ENCODE results near the gene CUX1.
"Not testable (repeated sequence)": the region's sequence is repeated elsewhere in the genome, so short reads cannot be mapped to it uniquely, and the experiment has no call there.

The CUX1 gene, protein sequence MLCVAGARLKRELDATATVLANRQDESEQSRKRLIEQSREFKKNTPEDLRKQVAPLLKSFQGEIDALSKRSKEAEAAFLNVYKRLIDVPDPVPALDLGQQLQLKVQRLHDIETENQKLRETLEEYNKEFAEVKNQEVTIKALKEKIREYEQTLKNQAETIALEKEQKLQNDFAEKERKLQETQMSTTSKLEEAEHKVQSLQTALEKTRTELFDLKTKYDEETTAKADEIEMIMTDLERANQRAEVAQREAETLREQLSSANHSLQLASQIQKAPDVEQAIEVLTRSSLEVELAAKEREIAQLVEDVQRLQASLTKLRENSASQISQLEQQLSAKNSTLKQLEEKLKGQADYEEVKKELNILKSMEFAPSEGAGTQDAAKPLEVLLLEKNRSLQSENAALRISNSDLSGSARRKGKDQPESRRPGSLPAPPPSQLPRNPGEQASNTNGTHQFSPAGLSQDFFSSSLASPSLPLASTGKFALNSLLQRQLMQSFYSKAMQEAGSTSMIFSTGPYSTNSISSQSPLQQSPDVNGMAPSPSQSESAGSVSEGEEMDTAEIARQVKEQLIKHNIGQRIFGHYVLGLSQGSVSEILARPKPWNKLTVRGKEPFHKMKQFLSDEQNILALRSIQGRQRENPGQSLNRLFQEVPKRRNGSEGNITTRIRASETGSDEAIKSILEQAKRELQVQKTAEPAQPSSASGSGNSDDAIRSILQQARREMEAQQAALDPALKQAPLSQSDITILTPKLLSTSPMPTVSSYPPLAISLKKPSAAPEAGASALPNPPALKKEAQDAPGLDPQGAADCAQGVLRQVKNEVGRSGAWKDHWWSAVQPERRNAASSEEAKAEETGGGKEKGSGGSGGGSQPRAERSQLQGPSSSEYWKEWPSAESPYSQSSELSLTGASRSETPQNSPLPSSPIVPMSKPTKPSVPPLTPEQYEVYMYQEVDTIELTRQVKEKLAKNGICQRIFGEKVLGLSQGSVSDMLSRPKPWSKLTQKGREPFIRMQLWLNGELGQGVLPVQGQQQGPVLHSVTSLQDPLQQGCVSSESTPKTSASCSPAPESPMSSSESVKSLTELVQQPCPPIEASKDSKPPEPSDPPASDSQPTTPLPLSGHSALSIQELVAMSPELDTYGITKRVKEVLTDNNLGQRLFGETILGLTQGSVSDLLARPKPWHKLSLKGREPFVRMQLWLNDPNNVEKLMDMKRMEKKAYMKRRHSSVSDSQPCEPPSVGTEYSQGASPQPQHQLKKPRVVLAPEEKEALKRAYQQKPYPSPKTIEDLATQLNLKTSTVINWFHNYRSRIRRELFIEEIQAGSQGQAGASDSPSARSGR (N-terminal part only)

DNA sequence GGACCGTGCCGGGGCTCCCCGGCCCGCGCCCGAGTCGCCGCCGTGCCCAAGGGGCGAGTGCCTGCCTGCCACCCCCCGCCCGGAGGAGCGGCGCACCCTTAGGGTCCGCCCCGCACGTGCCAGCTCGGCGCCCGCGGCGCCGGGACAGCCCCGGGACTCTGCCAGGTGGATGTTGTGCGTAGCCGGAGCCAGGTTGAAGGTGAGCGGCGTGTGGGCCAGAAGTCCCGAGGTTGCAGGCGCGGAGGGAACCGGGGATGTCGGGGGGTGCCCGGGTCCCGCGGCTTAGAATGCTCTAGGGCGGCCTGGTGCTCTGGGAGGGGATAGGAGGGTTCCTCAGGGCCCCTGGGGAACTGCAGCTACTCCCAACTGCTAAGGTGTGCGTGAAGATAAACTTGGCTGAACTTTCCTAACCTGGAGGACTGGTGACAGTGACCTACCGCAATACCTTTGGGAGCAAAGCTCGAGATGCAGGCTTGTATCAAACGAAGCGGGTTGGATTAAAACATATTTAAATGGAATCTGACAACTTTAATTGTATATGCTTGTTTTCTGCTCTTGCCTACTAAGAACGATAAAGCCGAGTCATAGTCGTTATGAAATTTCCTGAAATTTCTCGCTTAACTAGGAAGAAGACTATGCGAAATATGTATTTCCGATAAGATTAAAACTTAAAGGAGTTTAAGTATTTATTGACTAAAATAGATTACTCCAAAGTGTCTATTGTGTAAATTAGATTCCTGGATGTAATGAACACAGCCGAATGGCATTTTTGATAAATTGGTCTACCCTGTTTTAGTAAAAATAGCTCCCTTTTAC is at the start of gene CUX1:
Gene CUX1 (plus strand): TSS at position 156 of the 816 bp plus-strand sequence. CDS start 14 bp downstream, at position 170.
- DNase-seq (ENCODE audit: low spot score) = no peak

DNA sequence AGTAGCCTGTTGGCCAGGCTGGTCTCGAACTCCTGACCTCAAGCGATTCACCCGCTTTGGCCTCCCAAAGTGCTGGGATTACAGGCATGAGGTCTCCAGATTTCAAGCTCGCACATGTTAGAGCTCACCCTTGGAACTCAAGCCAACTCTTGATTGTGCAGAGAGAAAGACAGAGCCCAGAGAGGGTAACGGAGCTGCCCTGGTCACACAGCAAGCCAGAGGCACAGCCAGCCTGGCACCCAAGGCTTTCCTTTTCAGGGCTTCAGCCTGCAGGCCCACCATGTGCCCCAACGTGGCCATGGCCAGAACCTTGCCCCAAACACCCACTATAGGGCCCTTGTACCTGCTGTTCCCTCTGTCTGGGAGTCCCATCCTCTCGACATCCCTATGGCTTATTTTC is 49.1 kb upstream of the CUX1 start:
- no peak for DNase-seq (ENCODE audit: low spot score)

DNA sequence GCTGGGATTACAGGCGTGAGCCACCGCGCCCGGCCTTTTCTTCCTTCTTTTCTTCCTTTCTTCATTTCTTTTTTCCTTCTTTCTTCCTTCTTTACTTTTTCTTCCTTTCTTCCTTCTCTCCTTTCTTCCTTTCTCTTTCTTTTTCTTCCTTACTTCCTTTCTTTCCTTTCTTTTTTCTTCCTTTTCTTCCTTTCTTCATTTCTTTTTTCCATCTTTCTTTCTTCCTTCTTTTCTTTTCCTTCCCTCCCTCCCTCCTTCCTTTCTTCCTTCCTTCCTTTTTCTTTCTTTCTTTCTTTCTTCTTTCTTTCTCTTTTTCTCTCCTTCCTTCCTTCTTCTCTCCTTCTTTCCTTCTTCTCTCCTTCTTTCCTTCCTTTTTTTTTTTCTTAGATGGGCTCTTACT is 47.0 kb upstream of the CUX1 start:
- no peak for DNase-seq (ENCODE audit: low spot score)

DNA sequence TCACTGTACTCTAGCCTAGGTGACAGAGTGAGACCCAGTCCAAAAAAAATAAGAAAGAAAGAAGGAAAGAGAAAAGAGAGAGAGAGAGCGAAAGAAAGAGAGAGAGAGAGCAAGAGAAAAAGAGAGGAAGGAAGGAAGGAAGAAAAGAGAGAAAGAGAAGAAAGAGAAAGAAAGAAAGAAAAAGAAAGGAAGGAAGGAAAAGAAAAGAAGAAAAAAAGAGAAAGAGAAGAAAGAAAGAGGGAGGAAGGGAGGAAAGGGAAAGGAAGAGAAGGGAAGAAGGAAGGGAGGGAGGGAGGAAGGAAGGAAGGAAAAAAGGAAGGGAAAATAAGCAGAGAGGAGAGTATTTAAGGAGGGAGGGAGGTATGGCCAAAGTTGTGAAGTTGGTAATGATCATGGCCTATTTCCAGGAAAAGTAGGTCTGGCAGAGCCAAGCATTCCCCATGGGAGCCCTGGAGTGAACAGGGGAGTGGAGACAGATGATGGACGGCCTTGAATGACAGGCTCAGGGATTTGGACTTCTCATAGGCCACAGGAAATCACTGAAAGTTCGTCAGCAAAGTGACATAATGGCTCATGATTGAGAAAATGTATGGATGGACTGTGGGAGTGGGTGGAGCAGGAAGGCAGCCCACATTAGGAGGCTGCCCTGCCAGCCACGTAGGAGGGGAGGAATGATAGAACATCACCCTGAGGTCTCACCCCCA is 44.8 kb upstream of the CUX1 start:
- no peak for DNase-seq (ENCODE audit: low spot score)

DNA sequence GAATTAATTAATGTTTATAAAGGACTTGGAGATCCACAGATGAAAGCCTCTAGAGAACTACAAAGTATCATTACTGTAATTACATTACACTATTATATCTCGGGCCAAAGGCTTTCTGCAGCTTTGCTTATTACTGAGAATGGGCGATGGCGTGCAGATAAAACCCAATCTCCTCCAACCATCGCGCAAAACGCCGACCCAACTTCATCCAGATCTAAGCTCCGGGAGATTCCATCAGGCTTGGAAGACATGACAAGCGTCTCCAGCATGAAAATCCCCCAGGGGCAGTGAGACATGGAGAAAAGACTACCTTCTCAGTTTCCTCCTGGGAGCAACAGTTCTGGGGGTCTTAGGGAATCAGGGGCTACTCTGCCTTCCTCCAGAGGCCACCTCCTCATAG is 42.2 kb upstream of the CUX1 start:
- no peak for DNase-seq (ENCODE audit: low spot score)

DNA sequence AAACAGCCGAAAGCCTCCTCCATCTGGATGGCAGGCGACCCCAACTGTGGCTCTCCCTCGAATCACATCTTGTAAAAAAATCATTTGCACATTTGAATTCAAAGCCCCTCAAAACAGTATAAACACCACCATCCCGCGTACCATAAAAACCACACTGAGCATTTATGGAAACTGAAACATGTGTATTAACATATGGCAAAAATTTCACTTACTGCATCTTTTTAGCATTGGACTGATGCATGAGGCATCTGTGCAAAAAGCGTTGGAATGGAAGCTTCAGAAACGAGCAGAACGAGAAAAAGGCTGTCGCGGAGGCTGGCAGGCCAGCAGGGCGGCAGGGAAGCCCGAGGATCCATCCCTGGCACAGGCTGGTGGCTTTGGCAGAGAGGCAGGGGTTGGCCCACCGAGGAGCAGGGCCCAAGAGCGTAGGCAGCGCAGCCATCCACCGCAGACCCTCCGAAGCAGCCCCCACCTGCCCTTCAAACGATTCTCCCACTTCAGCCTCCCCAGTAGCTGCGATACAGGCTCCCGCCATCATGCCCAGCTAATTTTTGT is 39.3 kb upstream of the CUX1 start:
- no peak for DNase-seq (ENCODE audit: low spot score)

DNA sequence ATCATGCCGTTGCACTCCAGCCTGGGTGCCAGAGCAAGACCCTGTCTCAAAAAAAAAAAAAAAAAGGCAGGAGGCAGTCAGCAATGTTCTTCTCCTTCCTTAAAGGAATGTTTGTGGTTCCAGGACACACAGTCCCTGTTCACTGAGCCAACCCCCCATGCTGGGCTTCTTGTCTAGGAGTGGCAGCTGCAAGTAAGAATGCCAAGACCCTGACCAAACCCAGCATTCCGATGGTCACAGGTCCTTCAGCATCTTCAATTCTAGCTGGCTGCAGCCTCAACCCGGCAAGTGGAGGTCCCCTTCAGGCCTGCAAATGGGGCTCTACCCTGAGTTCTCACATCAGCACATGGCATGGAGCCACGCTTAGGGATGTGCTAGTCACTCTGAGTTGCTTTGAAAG is 38.2 kb upstream of the CUX1 start:
- DNase-seq (ENCODE audit: low spot score) = no peak

DNA sequence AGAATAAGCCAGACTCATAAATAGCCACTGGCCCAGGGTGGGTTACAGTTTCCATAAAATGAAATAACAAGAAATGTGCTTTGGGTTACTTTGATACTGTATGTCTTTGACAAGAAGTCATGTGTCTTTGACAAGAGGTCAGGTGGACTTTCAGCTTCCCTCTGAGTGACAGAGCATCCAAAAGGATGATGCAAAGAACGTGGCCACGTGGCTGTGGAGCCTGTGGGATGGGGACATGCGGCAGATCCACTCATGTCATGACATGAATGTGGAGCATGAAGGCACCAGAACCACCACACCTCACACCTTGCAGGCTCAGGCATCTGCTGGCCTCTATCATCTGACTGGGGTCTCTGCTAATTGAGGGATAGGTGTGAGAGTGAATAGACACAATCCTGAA is 37.1 kb upstream of the CUX1 start:
- DNase-seq (ENCODE audit: low spot score) = no peak

DNA sequence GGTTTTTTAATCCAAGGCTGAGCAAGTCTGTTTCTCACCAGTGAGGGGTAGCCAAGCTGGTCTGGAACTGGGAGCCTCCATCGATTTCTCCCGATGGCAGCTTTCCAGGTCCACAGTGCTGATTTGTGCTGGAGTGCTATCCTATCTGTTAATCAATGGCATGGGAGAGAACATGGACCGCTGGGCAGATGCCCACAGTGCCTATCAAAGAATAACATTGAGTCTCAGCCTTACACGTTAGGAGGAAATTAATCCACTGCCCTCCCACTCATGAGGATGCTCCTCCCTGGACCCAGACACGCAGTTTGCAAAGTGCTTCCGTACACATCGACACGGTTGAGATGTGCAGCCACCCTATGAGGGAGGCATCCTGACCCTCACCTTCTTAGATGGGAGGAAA is 36.0 kb upstream of the CUX1 start:
- no peak for DNase-seq (ENCODE audit: low spot score)

DNA sequence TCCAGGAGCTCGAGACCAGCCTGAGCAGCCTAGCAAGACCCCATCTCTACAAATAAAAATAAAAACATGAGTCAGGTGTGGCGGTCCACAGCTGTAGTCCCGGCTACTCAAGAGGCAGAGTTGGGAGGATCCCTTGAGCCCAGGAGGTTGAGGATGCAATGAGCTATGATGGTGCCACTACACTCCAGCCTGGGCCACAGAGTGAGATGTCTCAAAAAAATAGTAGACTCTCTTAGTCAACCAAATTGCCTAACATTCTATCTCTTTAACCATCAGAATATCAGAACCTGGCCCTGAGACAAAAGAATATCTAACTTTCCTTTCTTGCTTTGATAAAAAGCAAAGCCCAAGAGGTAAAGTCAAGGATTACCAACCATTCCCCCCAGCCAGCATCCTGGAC is 35.0 kb upstream of the CUX1 start:
- DNase-seq (ENCODE audit: low spot score) = no peak

DNA sequence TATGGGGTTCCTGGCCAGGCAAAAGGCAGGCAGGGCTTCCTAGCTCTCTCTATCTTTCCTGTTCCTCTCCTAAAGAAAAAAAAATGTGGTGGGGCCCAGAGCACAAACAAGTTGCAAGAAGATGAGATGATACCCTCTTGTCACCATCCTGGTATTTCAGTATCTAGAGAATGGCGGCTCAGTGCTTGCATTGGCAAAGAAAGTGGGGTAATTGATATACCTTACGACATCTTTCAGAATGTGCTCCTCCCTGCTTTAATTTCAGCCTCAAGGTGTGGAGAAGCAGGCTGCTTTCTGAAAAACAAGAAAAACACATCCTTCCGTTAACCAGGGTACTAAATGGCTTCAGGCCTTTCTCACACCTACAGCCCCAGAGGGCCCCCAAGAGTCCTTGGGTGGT is 34.5 kb upstream of the CUX1 start:
- DNase-seq (ENCODE audit: low spot score) = no peak

DNA sequence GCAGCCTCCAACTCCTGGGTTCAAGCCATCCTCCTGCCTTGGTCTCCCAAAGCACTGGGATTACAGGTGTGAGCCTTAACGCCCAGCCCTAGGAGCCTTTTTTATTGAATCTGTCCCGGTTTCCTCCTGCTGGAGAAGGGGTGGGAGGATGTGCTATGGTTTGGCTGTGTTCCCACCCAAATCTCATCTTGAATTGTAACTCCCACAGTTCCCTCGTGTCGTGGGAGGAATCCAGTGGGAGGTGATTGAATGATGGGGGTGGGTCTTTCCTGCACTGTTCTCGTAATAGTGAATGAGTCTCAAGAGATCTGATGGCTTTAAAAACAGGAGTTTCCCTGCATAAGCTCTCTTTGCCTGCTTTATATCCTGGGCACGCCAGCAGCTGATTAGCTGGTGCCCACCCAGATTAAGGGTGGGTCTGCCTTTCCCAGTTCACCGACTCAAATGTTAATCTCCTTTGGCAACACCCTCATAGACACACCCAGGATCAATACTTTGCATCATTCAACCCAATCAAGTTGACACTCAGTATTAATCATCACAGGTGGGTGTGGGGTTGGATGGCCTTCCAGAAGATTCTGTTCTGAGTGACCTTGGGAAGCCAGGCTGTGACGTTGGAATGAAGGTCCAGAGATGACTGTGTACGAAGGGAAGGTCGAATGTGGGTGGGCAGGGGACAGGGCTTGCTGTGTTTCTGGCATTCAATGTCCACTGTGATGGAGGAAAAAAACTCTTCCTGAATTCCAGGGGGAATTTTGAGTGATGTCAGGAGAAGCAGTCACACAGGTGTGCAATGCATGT is 33.8 kb upstream of the CUX1 start:
- no peak for DNase-seq (ENCODE audit: low spot score)

DNA sequence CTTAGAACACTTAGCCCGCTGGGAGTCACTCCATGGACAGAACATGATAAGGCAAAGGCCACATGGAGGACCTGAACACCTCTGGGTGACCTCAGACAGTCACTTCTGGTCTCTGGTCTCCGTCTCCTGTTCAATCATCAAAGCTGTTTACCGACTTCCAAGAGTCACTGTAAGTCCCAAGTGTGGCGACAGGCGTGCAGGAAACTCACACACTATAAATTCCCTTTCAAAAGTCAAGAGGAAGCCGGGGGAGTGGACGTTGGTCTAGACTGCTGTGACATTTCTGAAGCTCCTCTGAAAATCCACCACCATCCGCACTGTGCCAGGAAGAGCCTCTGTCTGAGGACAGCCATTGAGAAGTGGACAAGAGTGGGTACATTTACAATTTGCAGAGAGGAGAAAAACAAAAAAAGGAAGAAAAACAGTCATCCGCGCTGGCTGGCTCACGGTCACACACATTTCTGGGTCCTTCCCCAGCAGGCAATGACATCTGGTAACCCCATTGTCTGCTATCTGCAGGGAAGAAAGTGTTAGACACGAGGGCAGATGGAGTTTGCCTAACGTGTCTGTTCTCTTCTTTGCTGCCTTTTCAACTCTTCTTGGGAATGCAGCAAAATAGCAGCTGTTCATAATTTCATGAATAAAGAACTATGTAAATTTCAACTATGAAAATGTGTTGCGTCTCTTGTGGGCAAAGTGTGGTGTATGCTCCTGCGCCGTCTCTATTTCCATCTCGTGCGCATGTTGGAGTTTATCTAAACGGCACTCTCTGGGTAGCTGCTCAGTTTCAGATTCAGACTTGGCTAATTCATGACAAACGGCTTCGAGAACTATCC is 32.9 kb upstream of the CUX1 start:
- no peak for DNase-seq (ENCODE audit: low spot score)

DNA sequence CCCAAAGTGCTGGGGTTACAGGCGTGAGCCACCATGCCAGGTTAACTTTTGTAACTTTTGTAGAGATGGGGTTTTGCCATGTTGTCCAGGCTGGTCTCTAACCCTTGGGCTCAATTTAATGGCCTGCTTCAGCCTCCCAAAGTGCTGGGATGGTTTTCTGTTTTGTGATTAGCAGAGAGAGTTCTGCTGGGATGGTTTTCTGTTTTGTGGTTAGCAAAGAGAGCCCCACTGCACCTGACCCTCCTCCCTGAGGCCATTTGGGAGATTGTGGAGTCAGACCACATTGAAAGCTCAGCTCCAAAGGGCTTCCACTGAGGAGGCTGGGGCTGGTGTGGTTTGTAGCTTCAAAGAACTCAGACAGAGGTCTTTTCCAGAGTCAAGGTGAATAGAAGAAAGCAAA is 29.6 kb upstream of the CUX1 start:
- DNase-seq (ENCODE audit: low spot score) = no peak

DNA sequence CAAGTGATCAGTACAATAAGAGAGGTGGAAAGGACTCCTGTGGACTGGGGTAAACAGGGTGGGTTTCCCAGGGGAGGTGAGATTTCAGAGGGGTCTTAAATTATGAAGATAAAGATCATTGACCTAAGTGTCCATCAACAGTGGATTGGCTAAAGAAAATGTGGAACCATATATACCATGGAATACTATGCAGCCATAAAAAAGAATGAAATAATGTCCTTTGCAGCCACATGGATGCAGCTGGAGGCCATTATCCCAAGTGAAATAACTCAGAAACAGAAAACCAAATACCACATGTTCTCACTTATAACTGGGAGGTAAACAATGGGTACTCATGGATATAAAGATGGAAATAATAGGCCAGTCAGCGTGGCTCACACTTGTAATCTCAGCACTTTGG is 28.9 kb upstream of the CUX1 start:
- DNase-seq (ENCODE audit: low spot score) = no peak

DNA sequence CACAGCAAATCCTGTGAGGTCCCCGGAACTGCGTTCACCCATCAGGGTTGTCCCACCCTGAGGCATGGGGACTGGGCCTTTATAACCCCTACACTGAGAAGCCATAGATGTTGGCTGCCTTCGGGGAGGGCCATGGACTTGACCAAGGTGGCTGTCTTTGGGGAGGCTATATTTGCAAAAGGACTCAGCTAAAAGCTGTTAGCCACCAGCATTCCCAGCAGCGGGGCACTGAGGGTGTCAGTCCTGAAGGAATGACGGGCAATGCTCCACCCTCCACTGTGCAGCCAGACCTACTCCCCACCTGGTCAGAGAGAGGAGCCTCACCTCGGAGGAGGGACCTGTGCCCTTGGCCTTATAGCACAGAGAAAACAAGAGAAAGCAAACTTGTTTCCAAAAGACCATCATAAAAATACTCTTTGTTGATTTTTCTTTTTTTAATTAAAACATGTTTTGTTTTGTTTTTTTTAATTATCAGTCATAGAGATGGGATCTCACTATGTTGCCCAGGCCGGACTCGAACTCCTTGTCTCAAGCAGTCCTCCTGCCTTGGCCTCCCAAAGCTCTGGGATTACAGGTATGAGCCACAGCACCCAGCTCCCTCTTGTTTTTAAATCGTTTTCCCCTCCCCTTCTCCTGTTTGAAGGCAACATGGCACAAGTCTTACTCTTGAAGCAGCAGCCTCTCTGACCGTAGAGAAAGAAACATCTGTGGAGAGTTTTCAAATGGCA is 26.7 kb upstream of the CUX1 start:
- DNase-seq (ENCODE audit: low spot score) = no peak

DNA sequence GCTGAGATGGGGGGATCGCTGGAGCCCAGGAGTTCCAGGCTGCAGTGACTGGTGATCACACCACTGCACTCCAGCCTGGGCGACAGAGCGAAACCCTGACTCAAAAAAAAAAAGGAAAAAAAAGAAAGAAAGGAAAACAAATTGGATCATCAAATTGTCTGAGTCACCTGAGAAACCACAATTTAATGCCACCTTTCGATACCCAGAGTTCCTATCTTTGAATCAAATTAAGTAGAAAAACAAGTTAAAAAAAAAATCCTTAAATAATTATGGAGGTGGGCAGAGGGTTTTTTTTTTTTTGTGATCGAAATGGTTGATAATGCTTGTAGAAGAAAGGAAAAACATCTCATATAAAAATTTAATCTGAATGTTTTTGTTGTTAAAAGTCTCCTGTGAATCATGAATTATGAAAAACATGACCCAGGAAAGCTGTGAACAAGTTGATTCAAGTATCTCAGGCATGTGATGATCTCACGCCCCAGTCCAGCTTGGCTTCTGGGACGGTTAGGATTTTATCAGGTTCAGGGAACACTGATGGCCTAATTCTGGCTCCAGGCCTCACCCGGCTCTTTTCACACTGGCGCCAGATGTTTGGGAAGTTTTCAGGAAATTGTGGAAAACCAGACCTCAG is 25.3 kb upstream of the CUX1 start:
- no peak for DNase-seq (ENCODE audit: low spot score)

DNA sequence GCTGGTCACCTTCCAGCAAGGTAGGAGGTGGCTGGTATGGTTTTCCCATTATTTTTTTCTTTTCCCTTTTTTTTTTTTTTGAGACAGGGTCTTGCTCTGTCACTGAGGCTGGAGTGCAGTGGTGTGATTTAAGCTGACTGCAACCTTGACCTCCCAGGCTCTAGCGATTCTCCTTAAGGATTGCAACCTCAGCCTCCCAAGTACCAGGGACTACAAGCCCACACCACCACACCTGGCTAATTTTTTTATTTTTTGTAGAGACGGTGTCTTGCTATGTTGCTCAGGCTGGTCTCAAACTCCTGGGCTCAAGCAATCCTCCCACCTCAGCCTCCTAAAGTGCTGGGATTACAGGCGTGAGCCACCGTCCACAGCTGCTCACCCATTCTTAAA is 24.7 kb upstream of the CUX1 start:
- not testable (repeated sequence) for DNase-seq (ENCODE audit: low spot score)
